CD1c-positive myeloid dendritic cell (primary cell): Measurements from ENCODE around the gene RREB1.
A peak's percentile ranks its signal among the peaks of the same experiment; 100 is the strongest.

ENCODE experiments used
- DNase-seq: peaks from one replicate; pipeline ENCODE4 v3.0.0-alpha.2; 2016; ENCODE audit errors: extremely low spot score

The RREB1 gene

GRCh38 chr6:7124636-7125035 lies 16.9 kb downstream of the RREB1 start:
- no peak for DNase-seq

- no peak for DNase-seq
These were observed 17.5 kb downstream of the RREB1 start for GRCh38 chr6:7125290-7125689.

GRCh38 chr6:7126754-7127153 lies 19.0 kb downstream of the RREB1 start:
- peak; percentile 72 for DNase-seq

- no peak for DNase-seq
These were observed 19.9 kb downstream of the RREB1 start for GRCh38 chr6:7127680-7128079.

GRCh38 chr6:7129360-7129759 lies 21.6 kb downstream of the RREB1 start:
- DNase-seq: no peak

- peak; percentile 94 for DNase-seq
These were observed 22.2 kb downstream of the RREB1 start for GRCh38 chr6:7129784-7130569.

- DNase-seq: peak; percentile 45
These were observed 23.6 kb downstream of the RREB1 start for GRCh38 chr6:7131390-7131789.

- no peak for DNase-seq
These were observed 24.8 kb downstream of the RREB1 start for GRCh38 chr6:7132398-7133035.

- DNase-seq: no peak
These were observed 27.4 kb downstream of the RREB1 start for GRCh38 chr6:7134999-7135745.

GRCh38 chr6:7135755-7136154 lies 28.0 kb downstream of the RREB1 start:
- no peak for DNase-seq

- DNase-seq: peak; percentile 69
These were observed 29.1 kb downstream of the RREB1 start for GRCh38 chr6:7136859-7137334.

- DNase-seq: peak; percentile 67
These were observed 29.7 kb downstream of the RREB1 start for GRCh38 chr6:7137335-7138045.

- no peak for DNase-seq
These were observed 30.3 kb downstream of the RREB1 start for GRCh38 chr6:7138046-7138531.

GRCh38 chr6:7138921-7139358 lies 31.2 kb downstream of the RREB1 start:
- DNase-seq: no peak

- DNase-seq: no peak
These were observed 32.2 kb downstream of the RREB1 start for GRCh38 chr6:7139835-7140470.

GRCh38 chr6:7140631-7141378 lies 33.0 kb downstream of the RREB1 start:
- peak; percentile 83 for DNase-seq

GRCh38 chr6:7142228-7142801 lies 34.6 kb downstream of the RREB1 start:
- no peak for DNase-seq

- no peak for DNase-seq
These were observed 35.2 kb downstream of the RREB1 start for GRCh38 chr6:7142918-7143475.

GRCh38 chr6:7143476-7143974 lies 35.8 kb downstream of the RREB1 start:
- no peak for DNase-seq
